H1 (cell line): ENCODE measurements around the gene SPTBN5. TPM values are rescaled to one million over a fixed set of nuclear protein-coding genes. Genes with fewer than 3 reads are reported as not detected.
A peak's percentile ranks its signal among the peaks of the same experiment; 100 is the strongest.

Experiments
- CTCF ChIA-PET: fragments of 300-600 bp; sonication (Branson Sonifier 250); formaldehyde crosslinking; loops from one replicate; lab custom pipeline; 2021; ENCODE audit not compliant: partially characterized antibody; lab: Charles Lee
- POLR2A ChIA-PET: fragments of 300-600 bp; sonication (Branson Sonifier 250); formaldehyde crosslinking; loops from one replicate; lab custom pipeline; 2021; ENCODE audit warnings: inconsistent platforms; ENCODE audit not compliant: partially characterized antibody; lab: Charles Lee
- DNase-seq, 2 experiments: peaks; one replicate each; pipeline versions ENCODE4 v3.0.0 to v3.0.0-alpha.2; 2010 to 2022; ENCODE audit warnings: low spot score in 2 of 2, low read depth in 1 of 2, mixed read lengths in 1 of 2
- FAIRE-seq: peaks from 2 replicates; lab custom pipeline; 2011; peaks lifted over from hg19 to GRCh38; lab: Jason Lieb, UNC
- H2AFZ ChIP-seq: 2 replicates; pipeline ENCODE4 v1.8.1; 2012; ENCODE audit warnings: low read length, inconsistent platforms
- H2AK5ac ChIP-seq: 2 replicates; pipeline ENCODE4 v1.6.1; 2013; ENCODE audit warnings: low read depth, low read length
- H2BK120ac ChIP-seq: replicated peaks from 2 replicates; pipeline ENCODE3; 2013; ENCODE audit warnings: low read depth, low read length, inconsistent platforms
- H2BK12ac ChIP-seq: 2 replicates; pipeline ENCODE4 v1.6.1; 2013; ENCODE audit warnings: low read depth, low read length
- H2BK15ac ChIP-seq: 2 replicates; pipeline ENCODE4 v1.6.1; 2013; ENCODE audit warnings: low read length
- H2BK20ac ChIP-seq: 2 replicates; pipeline ENCODE4 v1.6.1; 2013; ENCODE audit warnings: low read length
- H2BK5ac ChIP-seq: 2 replicates; pipeline ENCODE4 v1.6.1; 2013; ENCODE audit warnings: low read depth, low read length
- H3K14ac ChIP-seq: 2 replicates; pipeline ENCODE4 v1.6.1; 2013; ENCODE audit warnings: inconsistent platforms; ENCODE audit not compliant: insufficient read length
- H3K18ac ChIP-seq: 2 replicates; pipeline ENCODE4 v1.6.1; 2013; ENCODE audit warnings: low read length; ENCODE audit errors: extremely low read depth
- H3K23ac ChIP-seq: 2 replicates; pipeline ENCODE4 v1.6.1; 2013; ENCODE audit warnings: inconsistent platforms; ENCODE audit not compliant: insufficient read length
- H3K23me2 ChIP-seq: 2 replicates; pipeline ENCODE4 v1.6.1; 2013; ENCODE audit warnings: low read depth, low read length
- H3K27ac ChIP-seq: 2 replicates; pipeline ENCODE4 v1.6.1; 2011; ENCODE audit warnings: low read depth, low read length, inconsistent platforms
- H3K27me3 ChIP-seq, 4 experiments: replicated peaks in 1 of 4; 1 replicate in 1 of 4; 2 replicates in 3 of 4; pipeline versions ENCODE4 v1.6.1 to v1.8.1; 2011 to 2013; ENCODE audit warnings: low read length in 3 of 4, mild to moderate bottlenecking in 3 of 4, inconsistent platforms in 2 of 4, mixed read lengths in 2 of 4, moderate library complexity in 1 of 4; ENCODE audit not compliant: control insufficient read depth in 3 of 4, insufficient read depth in 3 of 4; ENCODE audit errors: extremely low read depth in 1 of 4
- H3K36me3 ChIP-seq, 4 experiments: 2 replicates each; pipeline versions ENCODE4 v1.6.1 to v1.8.1; 2011 to 2013; ENCODE audit warnings: mild to moderate bottlenecking in 4 of 4, low read length in 3 of 4, moderate library complexity in 2 of 4, control low read depth in 1 of 4, inconsistent platforms in 1 of 4; ENCODE audit not compliant: insufficient read depth in 4 of 4, control insufficient read depth in 2 of 4
- H3K4ac ChIP-seq: replicated peaks from 2 replicates; pipeline ENCODE3; 2013; ENCODE audit warnings: low read length, low read depth, mixed read lengths, inconsistent platforms; ENCODE audit not compliant: insufficient read length
- H3K4me1 ChIP-seq, 4 experiments: replicated peaks in 1 of 4; 1 replicate in 1 of 4; 2 replicates in 3 of 4; pipeline versions ENCODE4 v1.6.1 to v1.8.1; 2011 to 2013; ENCODE audit warnings: low read length in 3 of 4, inconsistent platforms in 2 of 4, mixed read lengths in 1 of 4; ENCODE audit not compliant: insufficient read depth in 4 of 4, control insufficient read depth in 3 of 4
- H3K4me2 ChIP-seq, 2 experiments: 2 replicates each; pipeline versions ENCODE4 v1.6.1 to v1.8.1; 2011 to 2013; ENCODE audit warnings: low read depth in 2 of 2, low read length in 2 of 2, control low read depth in 1 of 2, inconsistent platforms in 1 of 2, mild to moderate bottlenecking in 1 of 2; ENCODE audit not compliant: insufficient read depth in 1 of 2
- H3K4me3 ChIP-seq, 4 experiments: fragments of 200-600, 300-600 bp in 1 of 4; sonication (generic), shearing (Covaris generic), sonication (Bioruptor Twin) in 1 of 4; 2 replicates each; pipeline versions ENCODE4 v1.5.1 to v1.8.1; 2011 to 2016; ENCODE audit warnings: low read length in 4 of 4, low read depth in 3 of 4, control low read depth in 2 of 4, inconsistent platforms in 2 of 4, mild to moderate bottlenecking in 2 of 4, mixed read lengths in 1 of 4, moderate library complexity in 1 of 4; ENCODE audit not compliant: insufficient read depth in 2 of 4; ENCODE audit errors: extremely low read depth in 1 of 4
- H3K56ac ChIP-seq: replicated peaks from 2 replicates; pipeline ENCODE3; 2013; ENCODE audit warnings: low read depth, mild to moderate bottlenecking, mixed read lengths, low read length, inconsistent platforms; ENCODE audit not compliant: insufficient read length
- H3K79me1 ChIP-seq: 2 replicates; pipeline ENCODE4 v1.6.1; 2013; ENCODE audit warnings: low read depth, low read length, control low read depth
- H3K79me2 ChIP-seq, 2 experiments: 2 replicates each; pipeline versions ENCODE4 v1.6.1 to v1.8.1; 2012 to 2013; ENCODE audit warnings: low read length in 2 of 2, mild to moderate bottlenecking in 2 of 2, inconsistent platforms in 1 of 2; ENCODE audit not compliant: insufficient read depth in 2 of 2, control insufficient read depth in 1 of 2
- H3K9ac ChIP-seq, 4 experiments: replicated peaks in 1 of 4; 1 replicate in 1 of 4; 2 replicates in 3 of 4; pipeline versions ENCODE4 v1.6.1 to v1.8.1; 2011 to 2013; ENCODE audit warnings: low read depth in 3 of 4, low read length in 3 of 4, control low read depth in 2 of 4, mild to moderate bottlenecking in 2 of 4, moderate library complexity in 2 of 4, inconsistent platforms in 1 of 4; ENCODE audit errors: extremely low read depth in 1 of 4
- H3K9me3 ChIP-seq, 2 experiments: 2 replicates each; pipeline versions ENCODE4 v1.6.1 to v1.8.1; 2012 to 2013; ENCODE audit warnings: mild to moderate bottlenecking in 2 of 2, moderate library complexity in 2 of 2, control low read depth in 1 of 2, inconsistent platforms in 1 of 2, low read depth in 1 of 2, low read length in 1 of 2, mixed read lengths in 1 of 2; ENCODE audit not compliant: insufficient read depth in 2 of 2
- H4K20me1 ChIP-seq, 2 experiments: replicated peaks in 1 of 2; 2 replicates each; pipeline versions ENCODE3 to v1.8.1; 2011 to 2013; ENCODE audit warnings: inconsistent platforms in 2 of 2, low read length in 2 of 2, mild to moderate bottlenecking in 1 of 2; ENCODE audit not compliant: insufficient read depth in 2 of 2, control insufficient read depth in 1 of 2
- H4K5ac ChIP-seq: 2 replicates; pipeline ENCODE4 v1.6.1; 2013; ENCODE audit warnings: low read length, low read depth, mixed read lengths, inconsistent platforms; ENCODE audit not compliant: insufficient read length
- H4K8ac ChIP-seq: 2 replicates; pipeline ENCODE4 v1.8.0; 2013; ENCODE audit warnings: mild to moderate bottlenecking, moderate library complexity, low read length, inconsistent platforms; ENCODE audit not compliant: insufficient read depth; ENCODE audit errors: extremely low read depth
- H4K91ac ChIP-seq: replicated peaks from 2 replicates; pipeline ENCODE3; 2013; ENCODE audit warnings: low read length, mixed read lengths, inconsistent platforms; ENCODE audit not compliant: insufficient read length
- BACH1 ChIP-seq: IDR thresholded peaks from 2 replicates; pipeline ENCODE4 v1.6.1; 2012; ENCODE audit warnings: low read length, improper control_type of control experiment
- BCL11A ChIP-seq, 2 experiments: IDR thresholded peaks; one replicate each; pipeline ENCODE4 v1.6.1; 2011; ENCODE audit warnings: low read depth in 2 of 2, low read length in 2 of 2, mild to moderate bottlenecking in 2 of 2
- BRCA1 ChIP-seq: IDR thresholded peaks from 2 replicates; pipeline ENCODE4 v1.6.1; 2012; ENCODE audit warnings: low read depth, low read length, improper control_type of control experiment
- CHD2 ChIP-seq: IDR thresholded peaks from 2 replicates; pipeline ENCODE4 v1.6.1; 2012; ENCODE audit warnings: low read length, improper control_type of control experiment
- HDAC6 ChIP-seq: IDR thresholded peaks from one replicate; pipeline ENCODE4 v1.7.1; 2012; ENCODE audit warnings: low read depth, mild to moderate bottlenecking, inconsistent platforms, low read length, moderate library complexity
- JUND ChIP-seq: IDR thresholded peaks from 2 replicates; pipeline ENCODE4 v1.6.1; 2011; ENCODE audit warnings: mild to moderate bottlenecking, improper control_type of control experiment, low read length
- POLR2AphosphoS5 ChIP-seq: IDR thresholded peaks from 2 replicates; pipeline ENCODE4 v1.6.1; 2011; ENCODE audit warnings: low read depth, low read length
- RFX5 ChIP-seq: IDR thresholded peaks from 2 replicates; pipeline ENCODE4 v1.6.1; 2011; ENCODE audit warnings: low read depth, low read length, improper control_type of control experiment, borderline replicate concordance
- RNF2 ChIP-seq: fragments of 200-900, 300-1000 bp; sonication (generic); IDR thresholded peaks from 2 replicates; pipeline ENCODE4 v1.7.1; 2016; ENCODE audit warnings: borderline replicate concordance, low read depth, mild to moderate bottlenecking, antibody characterized with exemption, low read length; ENCODE audit not compliant: poor library complexity, severe bottlenecking; ENCODE audit errors: missing control alignments
- SIX5 ChIP-seq: IDR thresholded peaks from 2 replicates; pipeline ENCODE4 v1.6.1; 2011; ENCODE audit warnings: mild to moderate bottlenecking, low read depth, low read length
- SP1 ChIP-seq: IDR thresholded peaks from 2 replicates; pipeline ENCODE4 v1.6.1; 2011; ENCODE audit warnings: low read depth, low read length
- TCF12 ChIP-seq: IDR thresholded peaks from 2 replicates; pipeline ENCODE4 v1.6.1; 2011; ENCODE audit warnings: low read depth, mild to moderate bottlenecking, low read length
- YY1 ChIP-seq: IDR thresholded peaks from 2 replicates; pipeline ENCODE4 v1.6.1; 2011; ENCODE audit warnings: low read depth, mild to moderate bottlenecking, low read length
- WGBS, 2 experiments: shearing (Covaris generic) in 1 of 2; methylation state at CpG; one replicate each; pipeline versions ENCODE4 v1.1.6 to v1.1.7; 2013 to 2015; ENCODE audit warnings: low lambda C conversion rate in 2 of 2, mixed read lengths in 2 of 2, inconsistent platforms in 1 of 2, low coverage in 1 of 2, missing lambda C conversion rate in 1 of 2; ENCODE audit not compliant: insufficient replicate concordance in 2 of 2, insufficient coverage in 1 of 2, insufficient read length in 1 of 2; ENCODE audit errors: extremely low coverage in 1 of 2, missing lambda C conversion rate in 1 of 2; 5-methylcytosine and 5-hydroxymethylcytosine counted together
- polyA plus RNA-seq, 7 experiments: library from polyadenylated mRNA; depleted of rRNA in 3 of 7; stranded (reverse) in 5 of 7; unstranded in 2 of 7; fragments of >200 nt in 5 of 7; fragments of 200-250 nt in 2 of 7; gene quantifications; 1 replicate in 5 of 7; 2 replicates in 1 of 7; 4 replicates in 1 of 7; pipeline versions ENCODE4 v1.2.1 to v1.2.3, GENCODE V29; 2011 to 2013; ENCODE audit warnings: missing spikeins in 2 of 7, mixed read lengths in 2 of 7
- total RNA-seq: library from RNA; stranded (reverse); fragmentation: NEBNext Ultra II Directional; extraction: Animal tissue kit (Norgen Biotek cat#: 25700); gene quantifications from 2 replicates; pipeline ENCODE4 v1.2.1, GENCODE V29; 2021
- TF ChIP-seq, protein P1 (sequence below): IDR thresholded peaks from 2 replicates; pipeline ENCODE4 v1.6.1; 2011; ENCODE audit warnings: low read length, improper control_type of control experiment

Gene SPTBN5
- total and polyA plus RNA-seq, 2 of the 8 experiments (the other 6 are each of a cell fraction or from before 2014, with no cell fraction given), result 0.32 to 0.84 TPM

DNA sequence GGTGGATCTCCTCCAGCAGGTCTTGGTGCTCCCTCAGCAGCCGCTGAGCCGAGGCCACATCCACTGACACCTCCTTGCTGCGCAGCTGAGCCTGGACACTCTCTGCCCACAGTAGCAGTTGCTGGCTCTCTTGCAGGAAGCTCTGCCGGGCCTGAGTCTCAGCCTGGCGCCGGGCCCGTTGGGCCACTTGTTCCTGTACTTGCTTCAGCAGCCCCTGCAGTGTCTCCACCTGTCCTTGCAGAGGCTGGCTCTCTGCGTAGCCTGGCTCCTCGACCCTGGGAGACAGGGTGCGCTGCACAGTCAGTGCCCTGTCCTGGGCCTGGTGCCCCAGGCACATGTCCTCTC lies 15.5 kb downstream of the SPTBN5 start:
- POLR2A ChIA-PET, result no interaction called here
- Histone ChIP-seq H2AK5ac (no peak overlapping the region), H2BK120ac (no peak overlapping the region), H3K9me3 (no peaks in the 10 kb centered on the region), H3K79me1 (no peaks in the 10 kb centered on the region), H3K4ac (no peak overlapping the region), H3K27me3 (peaks cover 21 to 33% (median 28%) of the 10 kb centered on the region in 4 experiments), H3K23me2 (peaks cover 4% of the 10 kb centered on the region; the same call in 1 of the 2 replicates), H3K23ac (no peak overlapping the region), H2AFZ (no peak overlapping the region), H2BK12ac (0 out of 2 replicates have a peak overlapping the region, but pooled peaks have one; percentile 27), H3K56ac (no peak overlapping the region), H4K20me1 (peaks cover 0 to 2% of the 10 kb centered on the region in 2 experiments), H4K5ac (no peak overlapping the region), H4K8ac (peak overlapping the region; percentile 14; the same call in 1 of the 2 replicates), H4K91ac (no peak overlapping the region), H3K9ac (no peak overlapping the region), H3K36me3 (no peaks in the 10 kb centered on the region), H3K4me1 (peaks cover 0 to 8% (median 4%) of the 10 kb centered on the region in 4 experiments; a peak in 5 of 7 replicates), H3K79me2 (no peaks in the 10 kb centered on the region), H2BK20ac (no peak overlapping the region), H3K27ac (no peak overlapping the region), H3K14ac (no peak overlapping the region), H2BK15ac (no peak overlapping the region), H2BK5ac (no peak overlapping the region), H3K4me3 (no peak overlapping the region), H3K18ac (no peak overlapping the region), H3K4me2 (no peak overlapping the region)
- TF ChIP-seq BCL11A (IDR thresholded peaks at IDR 0.05; ENCODE audit: low read depth in 2 of 2, low read length in 2 of 2), result no peak
- no peak for TF ChIP-seq SP1
- no peak for TF ChIP-seq HDAC6
- TF ChIP-seq POLR2AphosphoS5, result no peak
- TF ChIP-seq SIX5, result no peak
- TF ChIP-seq BRCA1, result no peak
- no peak for TF ChIP-seq YY1
- TF ChIP-seq JUND, result no peak
- TF ChIP-seq BACH1, result no peak
- TF ChIP-seq, protein P1, sequence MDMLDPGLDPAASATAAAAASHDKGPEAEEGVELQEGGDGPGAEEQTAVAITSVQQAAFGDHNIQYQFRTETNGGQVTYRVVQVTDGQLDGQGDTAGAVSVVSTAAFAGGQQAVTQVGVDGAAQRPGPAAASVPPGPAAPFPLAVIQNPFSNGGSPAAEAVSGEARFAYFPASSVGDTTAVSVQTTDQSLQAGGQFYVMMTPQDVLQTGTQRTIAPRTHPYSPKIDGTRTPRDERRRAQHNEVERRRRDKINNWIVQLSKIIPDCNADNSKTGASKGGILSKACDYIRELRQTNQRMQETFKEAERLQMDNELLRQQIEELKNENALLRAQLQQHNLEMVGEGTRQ, result no peak
- no peak for TF ChIP-seq TCF12
- TF ChIP-seq RNF2, result no peak
- TF ChIP-seq CHD2, result no peak
- no peak for TF ChIP-seq RFX5
- no peak for DNase-seq
- 99% methylated on average over 10 of the region's 10 CpGs; no CpG with 5 or more reads in 1 of the 2 experiments for WGBS, 2 experiments
- no peak for FAIRE-seq
- CTCF ChIA-PET, result interaction anchor here (0.8 to 7.9 kb wide), 4 partner anchors 9 to 25 kb away, joined by 3 to 58 read pairs (median 4); no protein-coding TSS in a partner anchor
